HepG2 (cell line): ENCODE data around the gene ACOT13. TPM values are rescaled to one million over a fixed set of nuclear protein-coding genes. Genes with fewer than 3 reads are reported as not detected.

ENCODE experiments used
- GRHL1 ChIP-seq: sonication (generic); formaldehyde crosslinking; conservative IDR thresholded peaks from 2 replicates; pipeline ENCODE4 v1.8.0; 2022; ENCODE audit warnings: missing genetic modification reagents
- KDM5A ChIP-seq: fragments of 200-600 bp; sonication (generic); IDR thresholded peaks from 2 replicates; pipeline ENCODE4 v1.7.0; 2018; ENCODE audit warnings: antibody characterized with exemption, mild to moderate bottlenecking, low read length, borderline replicate concordance
- KIAA2018 ChIP-seq: sonication (generic); formaldehyde crosslinking; IDR thresholded peaks from 2 replicates; pipeline ENCODE4 v1.5.0; 2020; ENCODE audit warnings: mild to moderate bottlenecking, missing genetic modification reagents, borderline replicate concordance
- MIER3 ChIP-seq: IDR thresholded peaks from 2 replicates; pipeline ENCODE4 v1.6.1; 2016; ENCODE audit warnings: missing compliant biosample characterization, borderline replicate concordance
- NR3C1 ChIP-seq: sonication (generic); formaldehyde crosslinking; IDR thresholded peaks from 2 replicates; pipeline ENCODE4 v1.4.0; 2020; ENCODE audit warnings: missing genetic modification reagents
- TFDP1 ChIP-seq: IDR thresholded peaks from 2 replicates; pipeline ENCODE4 v1.6.1; 2016; ENCODE audit warnings: missing compliant biosample characterization, missing genetic modification reagents, borderline replicate concordance
- ZNF44 ChIP-seq: sonication (generic); formaldehyde crosslinking; IDR thresholded peaks from 2 replicates; pipeline ENCODE4 v1.5.1; 2020; ENCODE audit warnings: mild to moderate bottlenecking, missing genetic modification reagents
- ZNF878 ChIP-seq: sonication (generic); formaldehyde crosslinking; IDR thresholded peaks from 2 replicates; pipeline ENCODE4 v1.8.1; 2023; ENCODE audit warnings: mild to moderate bottlenecking, missing genetic modification reagents, moderate library complexity
- ZSCAN25 ChIP-seq: sonication (generic); formaldehyde crosslinking; IDR thresholded peaks from 2 replicates; pipeline ENCODE4 v1.8.0; 2022; ENCODE audit warnings: mild to moderate bottlenecking, missing genetic modification reagents
- polyA plus RNA-seq, 8 experiments: library from polyadenylated mRNA; depleted of rRNA in 3 of 8; stranded (reverse) in 7 of 8; unstranded in 1 of 8; fragments of >200 nt; fragmentation: Illumina TruSeq in 4 of 8; extraction: Trizol in 4 of 8; gene quantifications; 2 replicates each; pipeline versions ENCODE4 v1.2.1 to v1.2.3, GENCODE V29; 2011 to 2016; ENCODE audit warnings: low read depth in 4 of 8, missing spikeins in 1 of 8, mixed read lengths in 1 of 8; ENCODE audit not compliant: insufficient read depth in 1 of 8
- total RNA-seq, 5 experiments: library from RNA; depleted of rRNA; stranded (reverse); fragments of >200 nt; fragmentation: Illumina TruSeq; extraction: Trizol; gene quantifications; 2 replicates each; pipeline ENCODE4 v1.2.3, GENCODE V29; 2016; ENCODE audit warnings: low read depth in 1 of 5

Gene ACOT13
- total and polyA plus RNA-seq, 2 of the 13 experiments (the other 11 are each of a cell fraction or from before 2014, with no cell fraction given): 31.5 to 45.1 TPM

GRCh38 chr6:24720604-24721460 lies 54.0 kb downstream of the ACOT13 start (continued):
- 0 out of 2 replicates have a peak, but pooled peaks have one; percentile 52 for TF ChIP-seq KIAA2018 (CRISPR knock-in tag)
- peak; percentile 30; the same call in 1 of the 2 replicates for TF ChIP-seq TFDP1
- TF ChIP-seq ZNF878 (CRISPR knock-in tag): no peak; the same call in 1 of the 2 replicates
- no peak; the same call in 1 of the 2 replicates for TF ChIP-seq KDM5A
- no peak; the same call in 1 of the 2 replicates for TF ChIP-seq ZSCAN25
- peak; percentile 65 for TF ChIP-seq MIER3 (CRISPR knock-in tag)
- no peak for TF ChIP-seq GRHL1 (CRISPR knock-in tag)
- 0 out of 2 replicates have a peak, but pooled peaks have one; percentile 72 for TF ChIP-seq NR3C1 (CRISPR knock-in tag)
- TF ChIP-seq ZNF44: 0 out of 2 replicates have a peak, but pooled peaks have one; percentile 22
